ENCODE results near the gene CLDN4.
"Not testable (repeated sequence)": the region's sequence is repeated elsewhere in the genome, so short reads cannot be mapped to it uniquely, and the experiment has no call there.

The CLDN4 gene

GRCh38 chr7:73823873-73824592 lies 6.8 kb upstream of the CLDN4 start:
- no peak for DNase-seq

- no peak for DNase-seq
Measured at GRCh38 chr7:73824986-73825385, 5.8 kb upstream of the CLDN4 start.

DNA sequence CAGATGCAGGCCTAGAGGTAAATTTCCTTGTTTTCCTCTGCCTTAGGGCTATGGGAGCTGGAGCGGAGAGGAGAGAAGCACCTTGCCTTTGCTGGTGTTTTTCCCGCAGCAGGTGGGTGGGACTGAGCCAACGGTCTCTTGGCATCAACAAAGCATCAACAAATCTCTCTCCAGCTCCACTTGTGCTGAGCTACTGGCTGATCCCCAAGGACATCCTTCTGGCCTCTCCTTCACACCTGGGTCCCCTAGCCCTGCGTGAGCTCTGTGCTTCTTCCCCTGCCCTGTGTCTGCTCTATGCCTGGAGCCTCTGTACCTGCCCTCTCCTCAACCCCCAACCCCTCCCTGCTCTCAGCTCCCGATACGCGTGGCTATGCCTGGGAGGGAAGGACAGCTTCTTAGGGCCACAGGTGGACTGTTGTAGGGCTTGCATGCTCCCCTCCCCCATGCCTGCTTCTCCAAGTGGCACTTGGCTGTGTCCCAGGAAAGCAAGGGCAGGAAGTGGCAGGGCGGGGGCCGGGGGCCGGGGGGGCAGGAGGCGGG lies 3.2 kb upstream of the CLDN4 start:
- DNase-seq, result no peak

DNA sequence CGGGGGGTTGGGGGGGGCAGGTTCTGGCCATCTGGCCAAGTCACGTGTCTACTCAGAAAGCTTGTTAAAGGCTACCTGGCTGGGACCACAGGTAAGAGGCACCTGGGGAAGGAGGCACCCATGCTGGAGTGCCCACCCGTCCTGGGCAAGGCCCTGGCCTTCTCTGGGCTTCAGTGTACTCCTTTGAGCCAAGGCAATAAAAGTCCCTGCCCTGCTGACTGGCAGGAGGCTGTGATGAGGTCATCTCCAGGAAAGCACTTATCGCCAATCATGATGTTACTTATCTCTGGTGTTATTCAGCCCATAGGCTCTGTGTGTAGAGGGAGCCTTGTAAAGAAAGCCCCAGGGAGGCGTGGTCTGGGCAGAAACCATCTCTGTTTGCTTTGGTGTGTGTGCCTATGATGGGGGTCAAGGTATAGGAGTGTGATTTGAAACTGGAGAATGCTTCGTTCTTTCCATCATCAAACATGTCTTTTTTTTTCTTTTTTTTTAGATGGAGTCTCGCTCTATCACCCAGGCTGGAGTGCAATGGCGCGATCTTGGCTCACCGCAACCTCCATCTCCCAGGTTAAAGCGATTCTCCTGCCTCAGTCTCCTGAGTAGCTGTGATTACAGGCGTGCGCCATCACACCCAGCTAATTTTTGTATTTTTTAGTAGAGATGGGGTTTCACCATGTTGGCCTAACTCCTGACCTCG lies 2.5 kb upstream of the CLDN4 start:
- DNase-seq, result no peak

DNA sequence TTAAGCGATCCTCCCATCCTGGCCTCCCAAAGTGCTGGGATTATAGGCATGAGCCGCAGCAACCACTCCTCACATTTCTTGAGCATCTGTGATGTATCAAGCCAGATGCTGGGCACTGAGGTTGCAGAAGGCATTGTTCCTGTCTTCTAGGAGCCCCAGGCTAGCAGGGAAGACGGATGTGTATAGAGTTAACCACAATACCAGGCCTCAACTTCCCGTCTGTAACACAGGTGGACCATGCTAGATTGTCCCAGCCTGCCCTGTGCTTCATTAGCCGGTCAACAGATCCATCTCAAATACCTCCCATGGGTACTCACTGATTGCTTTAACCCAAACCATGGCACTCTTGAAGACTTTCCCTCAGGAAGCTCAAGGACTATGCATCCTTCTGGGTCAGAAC lies 1.8 kb upstream of the CLDN4 start:
- no peak for DNase-seq

DNA sequence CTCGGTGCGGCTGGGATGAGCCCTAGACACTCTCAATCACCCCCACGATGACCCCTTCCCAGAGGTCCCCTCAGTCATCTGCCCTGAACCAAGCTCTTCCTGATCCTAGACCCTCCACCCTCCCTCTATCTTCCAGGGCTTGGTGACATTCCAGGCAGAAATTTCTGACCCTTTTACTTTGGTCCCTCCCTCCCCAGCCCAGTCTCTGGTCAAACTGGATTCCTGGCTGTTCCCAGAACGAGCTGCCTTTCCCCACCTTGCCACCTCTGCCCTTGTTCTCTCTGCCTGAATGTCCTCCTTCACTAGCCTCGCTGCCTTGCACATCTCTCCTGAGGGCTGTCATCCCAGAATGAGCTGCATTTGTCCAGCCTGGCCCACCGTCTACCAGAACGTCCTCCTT lies 1.3 kb upstream of the CLDN4 start:
- DNase-seq, result no peak

- no peak for DNase-seq
Measured at GRCh38 chr7:73829921-73830680, 695 bp upstream of the CLDN4 start.

GRCh38 chr7:73831584-73831833 lies 713 bp downstream of the CLDN4 start:
- no peak for DNase-seq

DNA sequence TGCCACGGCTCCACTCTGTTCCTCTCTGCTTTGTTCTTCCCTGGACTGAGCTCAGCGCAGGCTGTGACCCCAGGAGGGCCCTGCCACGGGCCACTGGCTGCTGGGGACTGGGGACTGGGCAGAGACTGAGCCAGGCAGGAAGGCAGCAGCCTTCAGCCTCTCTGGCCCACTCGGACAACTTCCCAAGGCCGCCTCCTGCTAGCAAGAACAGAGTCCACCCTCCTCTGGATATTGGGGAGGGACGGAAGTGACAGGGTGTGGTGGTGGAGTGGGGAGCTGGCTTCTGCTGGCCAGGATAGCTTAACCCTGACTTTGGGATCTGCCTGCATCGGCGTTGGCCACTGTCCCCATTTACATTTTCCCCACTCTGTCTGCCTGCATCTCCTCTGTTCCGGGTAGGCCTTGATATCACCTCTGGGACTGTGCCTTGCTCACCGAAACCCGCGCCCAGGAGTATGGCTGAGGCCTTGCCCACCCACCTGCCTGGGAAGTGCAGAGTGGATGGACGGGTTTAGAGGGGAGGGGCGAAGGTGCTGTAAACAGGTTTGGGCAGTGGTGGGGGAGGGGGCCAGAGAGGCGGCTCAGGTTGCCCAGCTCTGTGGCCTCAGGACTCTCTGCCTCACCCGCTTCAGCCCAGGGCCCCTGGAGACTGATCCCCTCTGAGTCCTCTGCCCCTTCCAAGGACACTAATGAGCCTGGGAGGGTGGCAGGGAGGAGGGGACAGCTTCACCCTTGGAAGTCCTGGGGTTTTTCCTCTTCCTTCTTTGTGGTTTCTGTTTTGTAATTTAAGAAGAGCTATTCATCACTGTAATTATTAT lies 1.2 kb downstream of the CLDN4 start:
- DNase-seq, result no peak

- no peak for DNase-seq
Measured at GRCh38 chr7:73832806-73833205, 2.0 kb downstream of the CLDN4 start.

- no peak for DNase-seq
Measured at GRCh38 chr7:73833251-73833919, 2.6 kb downstream of the CLDN4 start.

GRCh38 chr7:73834626-73835191 lies 3.9 kb downstream of the CLDN4 start:
- no peak for DNase-seq

- not testable (repeated sequence) for DNase-seq
Measured at GRCh38 chr7:73837167-73837566, 6.4 kb downstream of the CLDN4 start.

- no peak for DNase-seq
Measured at GRCh38 chr7:73838642-73839041, 7.8 kb downstream of the CLDN4 start.

- no peak for DNase-seq
Measured at GRCh38 chr7:73839290-73839689, 8.5 kb downstream of the CLDN4 start.

- DNase-seq, result no peak
Measured at GRCh38 chr7:73839743-73840714, 9.2 kb downstream of the CLDN4 start.

DNA sequence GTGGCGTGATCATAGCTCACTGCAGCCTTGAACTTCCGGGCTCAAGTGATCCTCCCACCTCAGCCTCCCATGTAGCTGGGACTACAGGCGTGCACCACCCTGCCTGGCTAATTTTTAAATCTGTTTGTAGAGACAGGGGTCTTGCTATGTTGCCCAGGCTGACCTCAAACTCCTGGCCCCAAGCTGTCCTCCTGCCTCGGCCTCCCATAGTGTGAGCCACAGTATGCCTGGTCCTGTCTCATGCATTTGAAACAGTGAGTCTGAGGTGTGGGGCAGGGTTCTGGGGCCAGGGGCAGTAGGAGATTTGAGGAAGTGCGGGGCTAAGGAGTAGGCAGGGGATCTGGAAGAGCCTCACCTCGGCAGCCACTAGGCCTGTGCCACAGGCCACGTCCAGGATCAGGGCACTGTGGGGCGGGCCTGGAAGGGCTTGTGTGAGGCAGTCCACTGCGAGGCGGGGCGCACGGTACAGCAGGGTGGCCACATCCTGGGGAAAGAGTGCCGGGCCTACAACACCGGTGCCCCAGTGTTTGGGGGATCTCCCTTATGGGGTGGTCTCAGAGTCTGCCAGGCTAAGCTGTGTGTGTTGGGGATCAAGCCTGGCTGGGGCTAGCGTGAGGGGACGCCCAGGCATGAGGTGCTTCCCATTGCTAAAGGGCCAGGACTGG lies 10.1 kb downstream of the CLDN4 start:
- no peak for DNase-seq

DNA sequence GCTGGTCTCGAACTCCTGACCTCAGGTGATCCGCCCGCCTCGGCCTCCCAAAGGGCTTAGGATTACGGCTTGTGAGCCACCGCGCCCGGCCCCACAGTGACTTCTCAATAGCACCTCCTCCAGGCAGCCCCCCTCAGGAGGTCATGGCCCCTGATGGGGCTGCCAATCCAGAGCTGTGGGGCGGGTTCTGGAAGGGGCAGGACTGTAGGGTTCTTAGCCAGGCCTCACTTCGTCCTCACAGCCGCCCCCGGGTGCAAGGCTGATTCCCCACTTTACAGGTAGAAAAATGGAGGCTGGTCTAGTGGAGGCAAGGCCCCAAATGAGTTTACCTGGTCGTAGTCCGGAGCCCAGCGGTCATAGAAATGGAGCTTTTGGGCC lies 10.9 kb downstream of the CLDN4 start:
- no peak for DNase-seq

DNA sequence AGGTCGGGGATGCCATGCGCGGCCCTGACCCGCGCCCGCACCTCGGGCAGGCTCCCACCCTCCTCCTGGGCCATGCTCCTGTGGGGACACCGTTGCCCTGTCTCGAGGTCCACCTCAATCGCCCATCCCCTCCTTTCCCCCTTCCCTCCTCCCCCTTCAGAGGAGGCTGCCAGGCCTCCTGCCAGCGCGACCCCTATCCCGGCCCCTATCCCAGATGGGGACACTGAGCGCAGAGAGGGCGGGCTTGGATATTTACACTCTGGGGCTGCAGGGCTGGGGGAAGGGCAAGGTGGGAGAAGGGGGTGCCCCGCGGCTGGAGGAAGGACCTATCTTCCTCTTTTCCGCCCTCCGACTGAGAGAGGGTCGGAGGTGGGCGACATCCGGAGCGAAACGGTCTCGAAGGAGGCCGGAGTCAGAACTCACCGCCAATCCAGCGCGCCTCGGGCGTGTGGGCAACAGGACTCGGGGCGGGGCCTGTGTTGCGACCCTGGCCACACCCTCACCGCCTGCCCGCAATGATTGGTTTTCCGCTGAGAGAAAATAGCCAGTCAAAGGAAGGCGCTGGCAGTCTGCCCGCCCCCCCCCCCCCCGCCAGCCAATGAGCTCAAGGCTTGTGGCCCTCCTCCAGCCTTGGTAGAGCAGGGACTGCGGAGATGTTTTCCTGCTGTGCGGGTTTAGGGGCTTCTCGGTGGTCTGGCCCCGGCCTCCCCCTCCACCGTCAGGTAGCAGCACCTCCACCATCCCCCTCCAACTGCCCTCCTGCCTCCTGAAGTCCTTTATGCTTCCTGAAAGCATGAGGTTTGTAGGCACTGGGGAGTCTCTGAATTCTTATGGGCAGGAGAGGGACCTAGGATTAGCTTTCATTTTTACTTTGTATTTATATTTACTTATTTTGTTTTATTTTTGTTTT lies 11.5 kb downstream of the CLDN4 start, which contains the start of gene METTL27:
METTL27 (minus strand) TSS at position 450 of the 910 bp plus-strand sequence; CDS start at position 74, 376 bp downstream.
- DNase-seq, result peak; percentile 79 to 89 (median 85)
